ENCODE results near the gene LMAN2L. TPM values are rescaled to one million over a fixed set of nuclear protein-coding genes. Genes with fewer than 3 reads are reported as not detected.

Gene LMAN2L
- total RNA-seq, result 14.8 and 20.6 TPM in 2 replicates

- peak; percentile 93 to 98 for DNase-seq (ENCODE audit: low read depth in 2 of 2)
Measured at GRCh38 chr2:96739633-96740428, at the start of gene LMAN2L. TSS of gene LMAN2L (minus strand) at chr2:96740064. CDS start at chr2:96740040, 24 bp downstream.

- DNase-seq (ENCODE audit: low read depth in 2 of 2), result no peak
Measured at GRCh38 chr2:96789245-96789617, 49.4 kb upstream of the LMAN2L start.

- DNase-seq (ENCODE audit: low read depth in 2 of 2), result no peak
Measured at GRCh38 chr2:96788442-96789244, 48.8 kb upstream of the LMAN2L start.

- no peak for DNase-seq (ENCODE audit: low read depth in 2 of 2)
Measured at GRCh38 chr2:96787411-96787810, 47.5 kb upstream of the LMAN2L start.

- no peak for DNase-seq (ENCODE audit: low read depth in 2 of 2)
Measured at GRCh38 chr2:96783388-96783787, 43.5 kb upstream of the LMAN2L start.

GRCh38 chr2:96775160-96775559, 35.3 kb upstream of the LMAN2L start:
- no peak for DNase-seq (ENCODE audit: low read depth in 2 of 2)

- no peak for DNase-seq (ENCODE audit: low read depth in 2 of 2)
Measured at GRCh38 chr2:96773922-96774321, 34.1 kb upstream of the LMAN2L start.

GRCh38 chr2:96772903-96773671, 33.2 kb upstream of the LMAN2L start:
- DNase-seq (ENCODE audit: low read depth in 2 of 2), result no peak

GRCh38 chr2:96771796-96772618, 32.1 kb upstream of the LMAN2L start:
- DNase-seq (ENCODE audit: low read depth in 2 of 2), result no peak

- no peak for DNase-seq (ENCODE audit: low read depth in 2 of 2)
Measured at GRCh38 chr2:96770442-96771202, 30.8 kb upstream of the LMAN2L start.

GRCh38 chr2:96769814-96770213, 29.9 kb upstream of the LMAN2L start:
- DNase-seq (ENCODE audit: low read depth in 2 of 2), result no peak

- DNase-seq (ENCODE audit: low read depth in 2 of 2), result no peak
Measured at GRCh38 chr2:96768083-96768561, 28.3 kb upstream of the LMAN2L start.

- DNase-seq (ENCODE audit: low read depth in 2 of 2), result no peak
Measured at GRCh38 chr2:96767135-96767871, 27.4 kb upstream of the LMAN2L start.

GRCh38 chr2:96764253-96764637, 24.4 kb upstream of the LMAN2L start:
- no peak for DNase-seq (ENCODE audit: low read depth in 2 of 2)

GRCh38 chr2:96763511-96764252, 23.8 kb upstream of the LMAN2L start:
- DNase-seq (ENCODE audit: low read depth in 2 of 2), result peak in 1 of 2 donors; percentile 21

- DNase-seq (ENCODE audit: low read depth in 2 of 2), result no peak
Measured at GRCh38 chr2:96762529-96763311, 22.9 kb upstream of the LMAN2L start.

- no peak for DNase-seq (ENCODE audit: low read depth in 2 of 2)
Measured at GRCh38 chr2:96760986-96761832, 21.3 kb upstream of the LMAN2L start.

Data from dermis microvascular lymphatic vessel endothelial cell (primary cell).